ENCODE data around the gene CISH. TPM values are rescaled to one million over a fixed set of nuclear protein-coding genes. Genes with fewer than 3 reads are reported as not detected.

CISH gene
- total and polyA plus RNA-seq, 4 donors = 1.1 to 3.2 (median 2.4) TPM

DNA sequence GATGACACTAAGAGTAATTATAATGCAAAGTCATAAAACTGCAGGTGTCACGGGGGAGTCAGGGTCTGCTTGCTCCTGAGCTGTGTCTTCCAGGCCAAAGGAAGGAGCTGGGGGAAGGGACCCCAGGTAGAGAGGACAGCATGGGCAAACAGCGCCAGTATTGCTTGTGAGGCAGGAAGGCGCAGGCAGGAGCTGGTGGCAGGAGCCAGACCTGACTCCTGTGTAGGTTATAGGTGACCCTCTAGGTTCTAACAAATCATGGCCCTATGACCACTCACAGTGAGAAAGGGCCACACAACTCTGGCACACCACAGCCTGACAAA lies 1.9 kb downstream of the CISH start:
- no peak for DNase-seq (ENCODE audit: low read depth in 4 of 6, low spot score in 6 of 6)
- H3K27ac ChIP-seq (ENCODE audit: low read depth, low read length) = no peak overlapping the region
- no peak overlapping the region for H3K4me3 ChIP-seq (ENCODE audit: low read depth, low read length)
- peaks cover 34% of the 10 kb centered on the region for H3K4me1 ChIP-seq (ENCODE audit: control insufficient read depth, insufficient read depth, low read length)
- WGBS (ENCODE audit: insufficient coverage) = 83% methylated on average over 2 of the region's 3 CpGs
- H3K9me3 ChIP-seq (ENCODE audit: control insufficient read depth, insufficient read depth, low read length) = no peaks in the 10 kb centered on the region
- H3K36me3 ChIP-seq (ENCODE audit: control insufficient read depth, insufficient read depth, low read length) = peaks cover 26% of the 10 kb centered on the region
- H3K27me3 ChIP-seq (ENCODE audit: control insufficient read depth, insufficient read depth, low read length) = no peaks in the 10 kb centered on the region

DNA sequence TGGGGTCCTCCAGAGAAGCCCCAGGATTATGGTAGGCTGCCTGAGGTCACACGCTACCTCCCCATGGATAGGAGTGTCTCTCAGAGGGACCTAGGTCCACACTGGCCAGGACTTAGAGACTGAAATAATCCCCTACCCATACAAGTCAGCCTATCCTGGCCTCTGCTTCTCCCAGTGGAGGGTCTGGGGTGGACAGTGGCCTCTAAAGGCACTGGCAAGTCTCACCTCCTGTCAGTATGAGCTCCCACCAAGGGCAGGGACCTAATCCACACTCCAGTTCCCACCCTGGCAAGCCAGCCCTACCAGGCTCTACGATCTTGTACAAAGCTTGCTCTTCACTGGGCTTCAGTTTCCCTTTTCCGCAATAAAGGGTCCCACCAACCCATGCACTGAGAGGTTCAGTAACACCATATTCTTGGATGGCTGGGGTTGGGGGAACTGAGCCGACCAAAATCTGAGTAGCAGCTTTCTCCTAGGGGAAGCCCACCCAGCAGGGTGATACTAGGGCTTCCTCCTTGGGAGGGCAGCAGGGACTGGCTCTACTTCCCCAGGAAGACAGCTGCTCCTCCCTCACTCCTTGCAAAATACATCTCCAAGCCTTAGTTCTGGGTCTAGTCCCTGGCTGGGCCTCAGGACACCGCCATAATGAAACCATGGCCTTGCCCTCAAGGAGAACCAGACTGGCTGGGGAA lies 2.4 kb downstream of the CISH start:
- peaks cover 34% of the 10 kb centered on the region for H3K4me1 ChIP-seq (ENCODE audit: control insufficient read depth, insufficient read depth, low read length)
- H3K27ac ChIP-seq (ENCODE audit: low read depth, low read length) = no peak overlapping the region
- no peak overlapping the region for H3K4me3 ChIP-seq (ENCODE audit: low read depth, low read length)
- DNase-seq (ENCODE audit: low read depth in 4 of 6, low spot score in 6 of 6) = no peak
- no peaks in the 10 kb centered on the region for H3K9me3 ChIP-seq (ENCODE audit: control insufficient read depth, insufficient read depth, low read length)
- H3K27me3 ChIP-seq (ENCODE audit: control insufficient read depth, insufficient read depth, low read length) = no peaks in the 10 kb centered on the region
- H3K36me3 ChIP-seq (ENCODE audit: control insufficient read depth, insufficient read depth, low read length) = peaks cover 31% of the 10 kb centered on the region
- WGBS (ENCODE audit: insufficient coverage) = 85% methylated on average over 3 of the region's 5 CpGs

DNA sequence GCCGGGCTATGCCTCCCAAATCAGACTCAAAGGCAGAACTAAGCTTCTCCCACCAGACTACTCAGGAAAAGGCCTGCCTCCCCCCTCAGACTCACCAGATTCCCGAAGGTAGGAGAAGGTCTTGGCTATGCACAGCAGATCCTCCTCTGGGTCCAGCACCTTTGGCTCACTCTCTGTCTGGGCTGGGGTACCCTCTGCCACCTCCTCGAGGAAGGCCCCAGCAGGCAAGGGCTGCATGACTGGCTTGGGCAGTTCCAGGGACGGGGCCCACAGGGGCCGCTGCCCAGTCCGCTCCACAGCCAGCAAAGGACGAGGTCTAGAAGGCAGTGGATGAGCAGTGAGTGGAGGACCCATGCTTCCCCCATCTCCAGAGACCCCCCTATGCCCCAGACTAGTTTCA lies 3.3 kb downstream of the CISH start:
- Histone ChIP-seq H3K36me3 (ENCODE audit: control insufficient read depth, insufficient read depth, low read length) (peaks cover 32% of the 10 kb centered on the region), H3K27me3 (ENCODE audit: control insufficient read depth, insufficient read depth, low read length) (no peaks in the 10 kb centered on the region), H3K4me3 (ENCODE audit: low read depth, low read length) (no peak overlapping the region), H3K4me1 (ENCODE audit: control insufficient read depth, insufficient read depth, low read length) (peaks cover 33% of the 10 kb centered on the region), H3K9me3 (ENCODE audit: control insufficient read depth, insufficient read depth, low read length) (no peaks in the 10 kb centered on the region), H3K27ac (ENCODE audit: low read depth, low read length) (no peak overlapping the region)
- DNase-seq (ENCODE audit: low read depth in 4 of 6, low spot score in 6 of 6) = no peak
- WGBS (ENCODE audit: insufficient coverage) = 92% methylated on average over 7 of the region's 7 CpGs

DNA sequence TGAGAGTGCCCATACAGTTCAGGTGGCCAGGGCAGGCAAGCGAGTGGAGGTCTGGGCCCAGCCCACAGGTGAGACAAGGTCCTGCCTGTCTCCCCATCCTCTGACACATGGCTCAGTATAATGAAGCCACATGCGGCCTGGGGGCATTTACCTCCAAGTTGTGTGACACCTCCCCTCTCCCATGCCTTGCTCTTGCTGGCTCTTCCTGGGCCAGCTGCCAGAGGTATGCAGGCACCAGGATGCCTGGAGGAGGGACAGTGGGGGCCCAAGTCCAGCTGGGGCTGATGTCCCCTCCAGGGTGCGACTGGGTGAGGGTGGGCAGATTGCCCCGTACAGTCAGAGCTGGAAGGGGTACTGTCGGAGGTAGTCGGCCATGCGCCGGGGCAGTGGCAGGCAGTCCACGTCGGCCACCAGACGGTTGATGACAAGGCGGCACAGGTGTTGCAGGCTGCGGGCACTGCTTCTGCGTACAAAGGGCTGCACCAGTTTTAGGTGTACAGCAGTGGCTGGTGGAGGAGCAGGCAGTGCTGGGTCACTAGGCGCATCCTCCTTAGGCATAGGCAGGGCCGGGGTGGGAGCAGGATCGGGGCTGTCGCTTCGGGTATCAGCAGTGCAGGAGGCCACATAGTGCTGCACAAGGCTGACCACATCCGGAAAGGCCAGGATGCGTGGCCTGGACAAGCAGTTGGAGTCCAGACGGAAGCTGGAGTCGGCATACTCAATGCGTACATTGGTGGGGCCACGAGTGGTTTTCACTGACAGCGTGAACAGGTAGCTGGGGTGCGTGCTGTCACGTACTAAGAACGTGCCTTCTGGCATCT lies 4.1 kb downstream of the CISH start:
- no peak overlapping the region for H3K4me3 ChIP-seq (ENCODE audit: low read depth, low read length)
- no peak for DNase-seq (ENCODE audit: low read depth in 4 of 6, low spot score in 6 of 6)
- H3K4me1 ChIP-seq (ENCODE audit: control insufficient read depth, insufficient read depth, low read length) = peaks cover 31% of the 10 kb centered on the region
- WGBS (ENCODE audit: insufficient coverage) = 96% methylated on average over 29 of the region's 29 CpGs
- H3K36me3 ChIP-seq (ENCODE audit: control insufficient read depth, insufficient read depth, low read length) = peaks cover 32% of the 10 kb centered on the region
- H3K27ac ChIP-seq (ENCODE audit: low read depth, low read length) = no peak overlapping the region
- H3K9me3 ChIP-seq (ENCODE audit: control insufficient read depth, insufficient read depth, low read length) = no peaks in the 10 kb centered on the region
- H3K27me3 ChIP-seq (ENCODE audit: control insufficient read depth, insufficient read depth, low read length) = no peaks in the 10 kb centered on the region

DNA sequence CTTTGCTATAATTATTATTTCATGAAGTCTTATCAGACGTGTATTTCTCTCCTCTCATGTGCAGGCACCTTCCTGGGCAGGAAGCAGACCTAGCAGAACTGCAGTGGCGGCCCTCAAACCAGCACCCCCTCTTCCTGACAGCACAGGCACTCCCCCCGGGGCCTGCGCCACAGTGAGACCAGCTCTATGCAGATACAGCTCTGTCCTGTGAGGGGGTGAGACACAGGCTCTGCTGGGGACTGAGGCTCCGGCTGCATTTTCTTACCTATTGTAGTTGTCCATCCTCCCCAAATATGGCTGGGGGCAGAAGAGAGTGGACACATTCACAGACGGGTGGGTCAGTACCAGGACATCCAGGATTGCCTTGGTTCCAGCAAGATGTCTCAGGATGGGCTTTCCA lies 5.0 kb downstream of the CISH start:
- Histone ChIP-seq H3K9me3 (ENCODE audit: control insufficient read depth, insufficient read depth, low read length) (no peaks in the 10 kb centered on the region), H3K36me3 (ENCODE audit: control insufficient read depth, insufficient read depth, low read length) (peaks cover 32% of the 10 kb centered on the region), H3K27ac (ENCODE audit: low read depth, low read length) (no peak overlapping the region), H3K27me3 (ENCODE audit: control insufficient read depth, insufficient read depth, low read length) (no peaks in the 10 kb centered on the region), H3K4me1 (ENCODE audit: control insufficient read depth, insufficient read depth, low read length) (peaks cover 33% of the 10 kb centered on the region), H3K4me3 (ENCODE audit: low read depth, low read length) (no peak overlapping the region)
- DNase-seq (ENCODE audit: low read depth in 4 of 6, low spot score in 6 of 6) = no peak
- 95% methylated on average over 3 of the region's 6 CpGs for WGBS (ENCODE audit: insufficient coverage)

DNA sequence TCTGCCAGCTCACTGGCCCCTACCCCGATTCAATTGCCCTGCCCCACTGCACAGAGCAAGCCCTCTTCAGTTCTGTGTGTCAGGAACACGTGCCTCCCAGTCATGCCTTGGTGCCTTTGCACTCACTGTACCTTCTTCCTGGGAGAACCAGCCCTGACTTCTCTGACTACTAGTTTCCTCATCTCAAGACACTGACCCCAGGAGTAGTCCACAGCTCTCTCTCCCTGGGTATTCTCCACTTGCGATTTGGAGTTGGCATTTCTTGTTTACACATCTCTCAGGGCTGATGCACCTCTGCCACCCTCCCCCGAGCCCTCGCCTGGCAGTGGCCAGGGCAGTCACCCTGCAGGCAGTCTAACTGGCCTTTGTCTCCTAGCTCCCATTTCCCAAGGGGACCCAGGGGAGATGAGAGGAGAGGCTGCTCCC lies 5.7 kb downstream of the CISH start:
- 77% methylated on average over 3 of the region's 5 CpGs for WGBS (ENCODE audit: insufficient coverage)

DNA sequence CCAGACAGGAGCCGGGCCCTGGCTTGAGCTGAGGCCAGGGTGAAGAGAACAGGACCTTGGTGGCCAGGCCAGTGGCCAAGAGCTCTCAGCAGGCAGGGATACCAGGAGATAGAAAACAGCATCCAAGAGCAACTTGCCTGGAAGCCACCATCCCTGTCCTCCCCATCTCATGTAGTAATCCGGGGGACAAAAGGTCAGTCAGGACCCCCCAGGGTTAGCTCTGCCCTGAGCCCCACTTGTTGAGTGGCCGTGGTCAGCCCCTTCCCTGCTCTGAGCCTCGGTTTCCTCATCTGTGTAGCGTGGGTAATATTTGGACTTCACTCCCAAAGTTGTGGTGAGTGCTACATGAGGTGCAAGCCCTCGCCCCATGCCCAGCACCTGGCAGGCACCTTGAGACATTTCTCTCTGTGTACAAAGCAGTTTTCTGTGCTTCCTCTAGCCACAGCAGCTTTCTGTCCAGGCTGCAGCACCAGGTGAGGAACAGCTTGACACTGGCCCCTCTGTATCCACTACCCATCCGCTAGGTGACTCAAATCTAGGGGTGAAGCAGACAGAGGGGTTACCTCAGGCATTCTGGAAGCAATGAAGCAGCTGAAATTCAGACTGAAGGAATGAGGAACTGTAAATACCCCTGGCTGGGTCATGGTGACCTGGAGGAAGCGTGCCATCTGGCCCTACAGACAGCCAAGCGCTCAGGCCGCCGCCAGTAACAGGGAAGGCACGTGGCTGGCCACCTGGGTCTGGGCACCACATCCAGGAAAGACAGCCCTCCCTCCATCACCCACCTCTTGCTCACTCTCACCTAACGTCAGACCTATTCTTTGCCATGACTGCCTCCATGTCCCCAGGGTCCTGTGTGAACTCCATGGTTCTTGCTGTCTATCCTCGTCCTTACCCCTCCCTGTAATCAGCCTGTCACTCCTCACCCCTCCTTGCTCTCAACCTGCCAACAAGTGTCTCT lies 6.7 kb downstream of the CISH start:
- Histone ChIP-seq H3K9me3 (ENCODE audit: control insufficient read depth, insufficient read depth, low read length) (no peaks in the 10 kb centered on the region), H3K4me3 (ENCODE audit: low read depth, low read length) (no peak overlapping the region), H3K27ac (ENCODE audit: low read depth, low read length) (no peak overlapping the region), H3K4me1 (ENCODE audit: control insufficient read depth, insufficient read depth, low read length) (peaks cover 28% of the 10 kb centered on the region), H3K36me3 (ENCODE audit: control insufficient read depth, insufficient read depth, low read length) (peaks cover 32% of the 10 kb centered on the region), H3K27me3 (ENCODE audit: control insufficient read depth, insufficient read depth, low read length) (no peaks in the 10 kb centered on the region)
- no peak for DNase-seq (ENCODE audit: low read depth in 4 of 6, low spot score in 6 of 6)
- WGBS (ENCODE audit: insufficient coverage) = 91% methylated on average over 12 of the region's 14 CpGs

More for the DNA sequence above, 5.7 kb downstream of the CISH start:
- peaks cover 35% of the 10 kb centered on the region for H3K4me1 ChIP-seq (ENCODE audit: control insufficient read depth, insufficient read depth, low read length)
- H3K27ac ChIP-seq (ENCODE audit: low read depth, low read length) = no peak overlapping the region
- no peak for DNase-seq (ENCODE audit: low read depth in 4 of 6, low spot score in 6 of 6)
- H3K27me3 ChIP-seq (ENCODE audit: control insufficient read depth, insufficient read depth, low read length) = no peaks in the 10 kb centered on the region
- H3K36me3 ChIP-seq (ENCODE audit: control insufficient read depth, insufficient read depth, low read length) = peaks cover 32% of the 10 kb centered on the region
- H3K9me3 ChIP-seq (ENCODE audit: control insufficient read depth, insufficient read depth, low read length) = no peaks in the 10 kb centered on the region
- no peak overlapping the region for H3K4me3 ChIP-seq (ENCODE audit: low read depth, low read length)

DNA sequence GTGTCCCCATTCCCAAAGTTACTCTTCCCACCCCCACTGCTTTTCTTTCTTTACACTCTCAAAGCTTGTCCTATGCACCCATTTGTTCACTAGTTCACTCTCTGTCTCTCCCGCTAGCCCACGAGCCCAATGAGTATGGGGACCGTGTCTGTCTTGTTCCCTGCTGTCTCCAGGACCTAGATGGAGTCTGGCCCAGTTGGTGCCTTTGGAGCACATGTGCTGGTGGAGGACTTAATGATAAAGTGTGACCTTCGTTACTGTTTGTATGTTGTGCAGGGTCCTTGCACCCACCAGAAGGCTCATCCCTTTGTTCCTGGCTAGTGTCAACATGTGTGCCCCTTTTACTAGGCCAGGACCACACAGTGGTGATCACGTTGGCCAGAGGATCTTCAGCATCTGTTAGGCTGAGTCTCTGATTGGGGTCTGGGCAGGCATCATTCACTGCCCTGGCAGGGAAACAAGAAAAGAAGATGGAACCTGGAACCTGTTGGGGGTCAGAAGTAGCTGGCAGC lies 7.4 kb downstream of the CISH start:
- H3K4me1 ChIP-seq (ENCODE audit: control insufficient read depth, insufficient read depth, low read length) = peaks cover 24% of the 10 kb centered on the region
- H3K36me3 ChIP-seq (ENCODE audit: control insufficient read depth, insufficient read depth, low read length) = peaks cover 32% of the 10 kb centered on the region
- H3K27me3 ChIP-seq (ENCODE audit: control insufficient read depth, insufficient read depth, low read length) = no peaks in the 10 kb centered on the region
- 89% methylated on average over 5 of the region's 5 CpGs for WGBS (ENCODE audit: insufficient coverage)
- no peak for DNase-seq (ENCODE audit: low read depth in 4 of 6, low spot score in 6 of 6)
- no peak overlapping the region for H3K27ac ChIP-seq (ENCODE audit: low read depth, low read length)
- H3K4me3 ChIP-seq (ENCODE audit: low read depth, low read length) = no peak overlapping the region
- no peaks in the 10 kb centered on the region for H3K9me3 ChIP-seq (ENCODE audit: control insufficient read depth, insufficient read depth, low read length)
